ENCODE measurements around the gene BMERB1. TPM values are rescaled to one million over a fixed set of nuclear protein-coding genes. Genes with fewer than 3 reads are reported as not detected.

BMERB1 gene
- total RNA-seq, 1 experiment from 2014 or later, result 80.0 TPM

DNA sequence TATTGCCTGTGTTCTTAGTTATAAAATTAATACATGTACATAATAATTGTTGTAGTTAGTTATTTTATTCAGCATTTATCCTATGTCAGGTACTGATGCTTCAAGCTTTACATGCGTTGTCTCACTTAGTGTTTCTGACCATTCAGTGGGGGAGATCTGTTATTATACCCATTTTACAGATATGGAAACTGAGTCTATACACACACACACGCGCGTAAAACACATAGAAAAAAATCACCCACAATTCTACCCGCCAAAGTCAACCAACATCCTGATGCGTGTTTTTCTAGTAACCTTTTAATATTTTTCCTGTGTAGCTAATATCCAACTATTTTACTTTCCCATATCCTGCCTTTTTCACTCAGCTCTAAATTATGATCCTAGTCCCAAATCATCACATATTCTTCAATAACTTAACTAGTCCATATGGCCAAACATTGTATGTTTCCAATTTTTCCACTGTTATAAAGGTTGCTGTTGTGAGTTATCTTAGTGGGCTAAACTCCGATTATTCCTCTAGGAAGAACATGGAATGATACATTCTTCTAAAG lies 48.4 kb downstream of the BMERB1 start:
- ChIA-PET CTCF (no interaction called here), POLR2A (interaction anchor here (0.7 kb wide), 1 partner anchor 81 kb away, joined by 3 read pairs; no protein-coding TSS in a partner anchor)
- DNase-seq (ENCODE audit: low read depth, low spot score), result no peak
- intact Hi-C loops (cut with micrococcal nuclease; ENCODE audit: unreplicated experiment), result loop anchor here (10.0 kb wide), 1 partner anchor 58 kb away; no protein-coding TSS in a partner anchor
- H3K36me3 ChIP-seq (ENCODE audit: control insufficient read depth, insufficient read depth, low read length), result no peaks in the 10 kb centered on the region
- H3K27ac ChIP-seq (ENCODE audit: low read length), result peak overlapping the region; percentile 48
- no peaks in the 10 kb centered on the region for H3K27me3 ChIP-seq (ENCODE audit: control insufficient read depth, insufficient read depth, low read length)
- H3K9me3 ChIP-seq (ENCODE audit: control insufficient read depth, insufficient read depth, low read depth, low read length), result no peaks in the 10 kb centered on the region
- TSS peak; percentile 22 for BruUV-seq (replicated peaks)
- peaks cover 12% of the 10 kb centered on the region; the same call in 1 of the 2 replicates for H3K4me1 ChIP-seq (ENCODE audit: control insufficient read depth, insufficient read depth, low read length)
- peak; percentile 5; the same call in 1 of the 2 replicates for ATAC-seq
- 0 out of 4 replicates have a peak overlapping the region, but pooled peaks of 1 of the 2 experiments have one; percentile 2 for H3K4me3 ChIP-seq (ENCODE audit: low read depth in 2 of 2, low read length in 2 of 2)
- TF ChIP-seq TCF7L2 (IDR thresholded peaks at IDR 0.05; ENCODE audit: low read depth, low read length), result no peak
- no peak for TF ChIP-seq SIN3A (IDR thresholded peaks at IDR 0.05; ENCODE audit: borderline replicate concordance, insufficient read depth, low read depth, low read length)
- TF ChIP-seq POLR2AphosphoS5 (IDR thresholded peaks at IDR 0.05; ENCODE audit: low read depth, low read length), result no peak
- TF ChIP-seq, protein P1, sequence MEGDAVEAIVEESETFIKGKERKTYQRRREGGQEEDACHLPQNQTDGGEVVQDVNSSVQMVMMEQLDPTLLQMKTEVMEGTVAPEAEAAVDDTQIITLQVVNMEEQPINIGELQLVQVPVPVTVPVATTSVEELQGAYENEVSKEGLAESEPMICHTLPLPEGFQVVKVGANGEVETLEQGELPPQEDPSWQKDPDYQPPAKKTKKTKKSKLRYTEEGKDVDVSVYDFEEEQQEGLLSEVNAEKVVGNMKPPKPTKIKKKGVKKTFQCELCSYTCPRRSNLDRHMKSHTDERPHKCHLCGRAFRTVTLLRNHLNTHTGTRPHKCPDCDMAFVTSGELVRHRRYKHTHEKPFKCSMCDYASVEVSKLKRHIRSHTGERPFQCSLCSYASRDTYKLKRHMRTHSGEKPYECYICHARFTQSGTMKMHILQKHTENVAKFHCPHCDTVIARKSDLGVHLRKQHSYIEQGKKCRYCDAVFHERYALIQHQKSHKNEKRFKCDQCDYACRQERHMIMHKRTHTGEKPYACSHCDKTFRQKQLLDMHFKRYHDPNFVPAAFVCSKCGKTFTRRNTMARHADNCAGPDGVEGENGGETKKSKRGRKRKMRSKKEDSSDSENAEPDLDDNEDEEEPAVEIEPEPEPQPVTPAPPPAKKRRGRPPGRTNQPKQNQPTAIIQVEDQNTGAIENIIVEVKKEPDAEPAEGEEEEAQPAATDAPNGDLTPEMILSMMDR (IDR thresholded peaks at IDR 0.05), result no peak
- TF ChIP-seq, protein P2, sequence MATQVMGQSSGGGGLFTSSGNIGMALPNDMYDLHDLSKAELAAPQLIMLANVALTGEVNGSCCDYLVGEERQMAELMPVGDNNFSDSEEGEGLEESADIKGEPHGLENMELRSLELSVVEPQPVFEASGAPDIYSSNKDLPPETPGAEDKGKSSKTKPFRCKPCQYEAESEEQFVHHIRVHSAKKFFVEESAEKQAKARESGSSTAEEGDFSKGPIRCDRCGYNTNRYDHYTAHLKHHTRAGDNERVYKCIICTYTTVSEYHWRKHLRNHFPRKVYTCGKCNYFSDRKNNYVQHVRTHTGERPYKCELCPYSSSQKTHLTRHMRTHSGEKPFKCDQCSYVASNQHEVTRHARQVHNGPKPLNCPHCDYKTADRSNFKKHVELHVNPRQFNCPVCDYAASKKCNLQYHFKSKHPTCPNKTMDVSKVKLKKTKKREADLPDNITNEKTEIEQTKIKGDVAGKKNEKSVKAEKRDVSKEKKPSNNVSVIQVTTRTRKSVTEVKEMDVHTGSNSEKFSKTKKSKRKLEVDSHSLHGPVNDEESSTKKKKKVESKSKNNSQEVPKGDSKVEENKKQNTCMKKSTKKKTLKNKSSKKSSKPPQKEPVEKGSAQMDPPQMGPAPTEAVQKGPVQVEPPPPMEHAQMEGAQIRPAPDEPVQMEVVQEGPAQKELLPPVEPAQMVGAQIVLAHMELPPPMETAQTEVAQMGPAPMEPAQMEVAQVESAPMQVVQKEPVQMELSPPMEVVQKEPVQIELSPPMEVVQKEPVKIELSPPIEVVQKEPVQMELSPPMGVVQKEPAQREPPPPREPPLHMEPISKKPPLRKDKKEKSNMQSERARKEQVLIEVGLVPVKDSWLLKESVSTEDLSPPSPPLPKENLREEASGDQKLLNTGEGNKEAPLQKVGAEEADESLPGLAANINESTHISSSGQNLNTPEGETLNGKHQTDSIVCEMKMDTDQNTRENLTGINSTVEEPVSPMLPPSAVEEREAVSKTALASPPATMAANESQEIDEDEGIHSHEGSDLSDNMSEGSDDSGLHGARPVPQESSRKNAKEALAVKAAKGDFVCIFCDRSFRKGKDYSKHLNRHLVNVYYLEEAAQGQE (IDR thresholded peaks at IDR 0.05; ENCODE audit: insufficient read depth in 1 of 2, low read depth in 2 of 2, low read length in 1 of 2), result no peak
- in situ Hi-C loops (cut with HindIII; ENCODE audit: low pct_unique_long_range_greater_than_20kb, low sequenced_read_pairs), result no loop called here

DNA sequence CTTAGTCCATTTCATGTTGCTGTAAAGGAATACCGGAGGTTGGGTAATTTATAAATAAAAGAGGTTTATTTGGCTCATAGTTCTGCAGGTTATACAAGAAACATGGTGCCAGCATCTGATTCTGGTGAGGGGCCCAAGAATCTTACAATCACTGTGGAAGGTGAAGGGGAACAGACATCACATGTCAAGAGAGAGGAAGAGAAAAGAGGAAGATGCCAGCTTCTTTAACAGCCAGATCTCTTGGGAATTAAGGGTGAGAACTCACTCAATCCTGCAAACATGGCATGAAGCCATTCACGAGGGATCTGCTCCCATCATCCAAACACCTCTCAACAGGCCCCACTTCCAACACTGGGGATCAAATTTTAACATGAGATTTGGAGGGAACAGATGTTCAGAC lies 49.5 kb downstream of the BMERB1 start:
- in situ Hi-C loops (cut with HindIII; ENCODE audit: low pct_unique_long_range_greater_than_20kb, low sequenced_read_pairs) (no loop called here), intact Hi-C loops (cut with micrococcal nuclease; ENCODE audit: unreplicated experiment) (loop anchor here (10.0 kb wide), 1 partner anchor 59 kb away; no protein-coding TSS in a partner anchor)
- TF ChIP-seq TCF7L2 (IDR thresholded peaks at IDR 0.05; ENCODE audit: low read depth, low read length) (no peak), SIN3A (IDR thresholded peaks at IDR 0.05; ENCODE audit: borderline replicate concordance, insufficient read depth, low read depth, low read length) (no peak), POLR2AphosphoS5 (IDR thresholded peaks at IDR 0.05; ENCODE audit: low read depth, low read length) (no peak)
- TF ChIP-seq, protein P1 (IDR thresholded peaks at IDR 0.05), result no peak
- TF ChIP-seq, protein P2 (IDR thresholded peaks at IDR 0.05; ENCODE audit: insufficient read depth in 1 of 2, low read depth in 2 of 2, low read length in 1 of 2), result no peak
- no TSS peak for BruUV-seq (replicated peaks)
- Histone ChIP-seq H3K9me3 (ENCODE audit: control insufficient read depth, insufficient read depth, low read depth, low read length) (no peaks in the 10 kb centered on the region), H3K27ac (ENCODE audit: low read length) (no peak overlapping the region), H3K4me3 (ENCODE audit: low read depth in 2 of 2, low read length in 2 of 2) (no peak overlapping the region), H3K4me1 (ENCODE audit: control insufficient read depth, insufficient read depth, low read length) (peaks cover 15% of the 10 kb centered on the region), H3K36me3 (ENCODE audit: control insufficient read depth, insufficient read depth, low read length) (no peaks in the 10 kb centered on the region), H3K27me3 (ENCODE audit: control insufficient read depth, insufficient read depth, low read length) (no peaks in the 10 kb centered on the region)
- no peak for ATAC-seq
- ChIA-PET CTCF (no interaction called here), POLR2A (no interaction called here)
- DNase-seq (ENCODE audit: low read depth, low spot score), result no peak
